CD14-positive monocyte (primary cell): Measurements from ENCODE around the gene PCK2. TPM values are rescaled to one million over a fixed set of nuclear protein-coding genes. Genes with fewer than 3 reads are reported as not detected.

Experiments
- DNase-seq, 3 donors: peaks; one replicate each; pipeline ENCODE4 v3.0.0-alpha.2; 2011 to 2022
- H2AFZ ChIP-seq: 2 replicates; pipeline ENCODE4 v1.6.0; 2012; ENCODE audit warnings: mild to moderate bottlenecking, low read depth, low read length, inconsistent platforms; ENCODE audit not compliant: insufficient read depth, poor library complexity, severe bottlenecking
- H3K27ac ChIP-seq, 2 donors: 1 replicate in 1 of 2; 2 replicates in 1 of 2; pipeline ENCODE4 v1.5.1; 2012 to 2013; ENCODE audit warnings: low read length in 2 of 2, control low read depth in 1 of 2, inconsistent platforms in 1 of 2, low read depth in 1 of 2, mild to moderate bottlenecking in 1 of 2
- H3K27me3 ChIP-seq, 2 donors: one replicate each; pipeline versions ENCODE4 v1.6.0 to v1.6.1; 2011 to 2013; ENCODE audit warnings: low read length in 2 of 2; ENCODE audit not compliant: control insufficient read depth in 2 of 2, insufficient read depth in 2 of 2
- H3K36me3 ChIP-seq, 2 donors: replicated peaks in 1 of 2; 1 replicate in 1 of 2; 2 replicates in 1 of 2; pipeline versions ENCODE4 v1.5.1 to v1.6.1; 2012 to 2013; ENCODE audit warnings: low read length in 2 of 2, control low read depth in 1 of 2, inconsistent platforms in 1 of 2, mild to moderate bottlenecking in 1 of 2; ENCODE audit not compliant: insufficient read depth in 2 of 2, control insufficient read depth in 1 of 2
- H3K4me1 ChIP-seq, 2 donors: 1 replicate in 1 of 2; 2 replicates in 1 of 2; pipeline versions ENCODE4 v1.5.1 to v1.6.1; 2012 to 2013; ENCODE audit warnings: low read length in 2 of 2, control low read depth in 1 of 2, inconsistent platforms in 1 of 2, mild to moderate bottlenecking in 1 of 2, moderate library complexity in 1 of 2; ENCODE audit not compliant: insufficient read depth in 2 of 2, control insufficient read depth in 1 of 2
- H3K4me2 ChIP-seq: replicated peaks from 2 replicates; pipeline ENCODE3; 2012; ENCODE audit warnings: low read length, moderate library complexity, mild to moderate bottlenecking; ENCODE audit not compliant: poor library complexity, severe bottlenecking; ENCODE audit errors: extremely low read depth
- H3K4me3 ChIP-seq, 3 experiments: fragments of 200-600 bp in 1 of 3; sonication (generic) in 1 of 3; replicated peaks in 1 of 3; 1 replicate in 2 of 3; 2 replicates in 1 of 3; pipeline ENCODE4 v1.5.1; 2011 to 2013; ENCODE audit warnings: low read length in 3 of 3, mild to moderate bottlenecking in 3 of 3, control low read depth in 2 of 3, low read depth in 2 of 3, inconsistent platforms in 1 of 3, moderate library complexity in 1 of 3
- H3K79me2 ChIP-seq: 2 replicates; pipeline ENCODE4 v1.6.0; 2012; ENCODE audit warnings: mild to moderate bottlenecking, control low read depth, inconsistent platforms, low read length, moderate library complexity; ENCODE audit not compliant: insufficient read depth
- H3K9ac ChIP-seq: 2 replicates; pipeline ENCODE4 v1.6.0; 2017; ENCODE audit warnings: low read length, mild to moderate bottlenecking; ENCODE audit not compliant: insufficient read depth, poor library complexity, severe bottlenecking
- H3K9me3 ChIP-seq, 2 donors: replicated peaks in 1 of 2; 1 replicate in 1 of 2; 2 replicates in 1 of 2; pipeline versions ENCODE4 v1.5.1 to v1.6.1; 2012 to 2013; ENCODE audit warnings: low read length in 2 of 2, control low read depth in 1 of 2; ENCODE audit not compliant: control insufficient read depth in 1 of 2, insufficient read depth in 1 of 2
- H4K20me1 ChIP-seq: 2 replicates; pipeline ENCODE4 v1.6.0; 2012; ENCODE audit warnings: mild to moderate bottlenecking, low read length, control low read depth, moderate library complexity; ENCODE audit not compliant: insufficient read depth
- H3K27ac Mint-ChIP-seq, 7 donors: one replicate each; pipeline ENCODE4 v1.8.0; 2020; ENCODE audit warnings: mild to moderate bottlenecking in 7 of 7, mixed read lengths in 7 of 7, moderate library complexity in 6 of 7, inconsistent platforms in 2 of 7
- H3K27me3 Mint-ChIP-seq, 3 donors: one replicate each; pipeline ENCODE4 v1.8.0; 2021 to 2022; ENCODE audit warnings: low read depth in 3 of 3, mild to moderate bottlenecking in 3 of 3, mixed read lengths in 3 of 3, moderate library complexity in 3 of 3, inconsistent platforms in 1 of 3
- H3K36me3 Mint-ChIP-seq, 2 donors: one replicate each; pipeline ENCODE4 v1.8.0; 2020; ENCODE audit warnings: mixed read lengths in 2 of 2, inconsistent platforms in 1 of 2, mild to moderate bottlenecking in 1 of 2
- H3K4me1 Mint-ChIP-seq: one replicate; pipeline ENCODE4 v1.8.0; 2020; ENCODE audit warnings: mild to moderate bottlenecking, mixed read lengths
- H3K4me3 Mint-ChIP-seq, 2 donors: one replicate each; pipeline ENCODE4 v1.8.0; 2020; ENCODE audit warnings: mild to moderate bottlenecking in 2 of 2, mixed read lengths in 2 of 2, moderate library complexity in 1 of 2
- H3K9me3 Mint-ChIP-seq, 7 donors: one replicate each; pipeline ENCODE4 v1.8.0; 2020 to 2022; ENCODE audit warnings: mixed read lengths in 7 of 7, mild to moderate bottlenecking in 6 of 7, moderate library complexity in 6 of 7, inconsistent platforms in 2 of 7
- CTCF ChIP-seq: fragments of 200-600 bp; IDR thresholded peaks from one replicate; pipeline ENCODE4 v1.8.0; 2022; ENCODE audit warnings: antibody characterized with exemption, mild to moderate bottlenecking
- WGBS: methylation state at CpG from one replicate; pipeline ENCODE4 v1.1.5; 2013; ENCODE audit warnings: missing lambda C conversion rate; ENCODE audit not compliant: insufficient coverage; 5-methylcytosine and 5-hydroxymethylcytosine counted together
- intact Hi-C, 2 donors: fragments of 100-400 bp; cut with micrococcal nuclease; formaldehyde crosslinking; loops; one replicate each; pipeline versions ENCODE4 v1.15.0 to v1.15.1; 2023
- polyA plus RNA-seq, 3 donors: library from polyadenylated mRNA; depleted of rRNA in 1 of 3; unstranded in 2 of 3; stranded (reverse) in 1 of 3; fragments of 300-500 nt in 2 of 3; fragments of >200 nt in 1 of 3; fragmentation: Illumina TruSeq in 2 of 3; gene quantifications; 1 replicate in 2 of 3; 2 replicates in 1 of 3; pipeline ENCODE4 v1.2.3, GENCODE V29; 2012 to 2021

Gene PCK2
- polyA plus RNA-seq, 3 donors: 29.9 to 34.2 (median 31.3) TPM

DNA sequence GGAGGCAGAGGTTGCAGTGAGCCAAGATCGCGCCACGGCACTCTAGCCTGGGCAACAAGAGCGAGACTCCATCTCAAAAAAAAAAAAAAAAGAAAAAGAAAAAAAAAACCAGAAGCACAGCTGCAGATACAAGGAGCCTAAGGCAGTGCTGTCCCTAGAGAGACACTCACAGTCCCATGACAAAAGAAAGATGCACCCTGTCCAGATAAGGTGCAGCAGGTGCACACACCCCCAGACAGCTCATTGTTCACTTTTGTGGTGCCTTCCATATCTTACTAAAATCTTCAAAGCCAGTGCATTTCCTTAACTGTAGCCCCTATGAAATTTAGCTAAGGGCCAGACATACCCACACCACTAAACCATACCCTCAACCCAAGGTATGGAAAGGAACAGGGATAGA lies 28.3 kb downstream of the PCK2 start:
- Histone ChIP-seq H3K79me2 (peaks cover 2% of the 10 kb centered on the region), H4K20me1 (no peaks in the 10 kb centered on the region), H3K4me1 (no peaks in the 10 kb centered on the region), H3K9ac (no peak overlapping the region), H3K4me2 (no peak overlapping the region), H3K4me3 (no peak overlapping the region), H3K36me3 (peaks cover 64 to 74% of the 10 kb centered on the region in 2 donors), H2AFZ (no peak overlapping the region), H3K9me3 (no peaks in the 10 kb centered on the region), H3K27me3 (no peaks in the 10 kb centered on the region), H3K27ac (no peak overlapping the region)
- peaks cover 59 to 86% of the 10 kb centered on the region in 2 donors for H3K36me3 Mint-ChIP-seq
- no peak for DNase-seq
- H3K4me3 Mint-ChIP-seq: no peak overlapping the region
- H3K4me1 Mint-ChIP-seq: peaks cover 5% of the 10 kb centered on the region
- no peaks in the 10 kb centered on the region for H3K9me3 Mint-ChIP-seq
- no peak overlapping the region for H3K27ac Mint-ChIP-seq
- H3K27me3 Mint-ChIP-seq: peaks cover 0 to 5% (median 0%) of the 10 kb centered on the region in 3 donors
- intact Hi-C loops: no loop called here
- no peak for TF ChIP-seq CTCF
- no CpG with 5 or more reads among the region's 4 CpGs for WGBS

DNA sequence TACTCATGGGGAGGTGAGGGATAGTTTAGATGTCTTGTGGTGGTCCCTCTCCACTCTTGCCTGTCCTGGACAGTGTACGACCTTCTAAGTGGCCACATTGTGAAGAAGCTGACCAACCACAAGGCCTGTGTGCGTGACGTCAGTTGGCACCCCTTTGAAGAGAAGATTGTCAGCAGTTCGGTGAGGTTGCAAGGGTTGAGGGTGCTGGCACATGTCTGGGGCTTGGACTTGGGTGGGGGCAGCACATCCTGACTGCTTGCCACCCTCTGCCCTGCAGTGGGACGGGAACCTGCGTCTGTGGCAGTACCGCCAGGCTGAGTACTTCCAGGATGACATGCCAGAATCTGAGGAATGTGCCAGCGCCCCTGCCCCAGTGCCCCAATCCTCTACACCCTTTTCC lies 28.8 kb downstream of the PCK2 start:
- H3K36me3 Mint-ChIP-seq: peaks cover 55 to 82% of the 10 kb centered on the region in 2 donors
- Histone ChIP-seq H3K4me2 (no peak overlapping the region), H3K27ac (no peak overlapping the region), H3K79me2 (no peaks in the 10 kb centered on the region), H3K36me3 (peaks cover 59 to 69% of the 10 kb centered on the region in 2 donors), H2AFZ (no peak overlapping the region), H3K4me1 (no peaks in the 10 kb centered on the region), H3K9ac (no peak overlapping the region), H3K4me3 (no peak overlapping the region), H3K9me3 (no peaks in the 10 kb centered on the region), H4K20me1 (no peaks in the 10 kb centered on the region), H3K27me3 (no peaks in the 10 kb centered on the region)
- WGBS: 93% methylated on average over 6 of the region's 8 CpGs
- DNase-seq: no peak
- intact Hi-C loops: no loop called here
- H3K27me3 Mint-ChIP-seq: peaks cover 0 to 5% (median 0%) of the 10 kb centered on the region in 3 donors
- H3K9me3 Mint-ChIP-seq: no peaks in the 10 kb centered on the region
- H3K27ac Mint-ChIP-seq: peak overlapping the region in 2 of 7 donors; percentile 39 to 57
- no peak for TF ChIP-seq CTCF
- no peak overlapping the region for H3K4me3 Mint-ChIP-seq
- H3K4me1 Mint-ChIP-seq: peaks cover 4% of the 10 kb centered on the region
